Transverse colon (tissue), 4 donors: ENCODE results near the gene DTX4. TPM values are rescaled to one million over a fixed set of nuclear protein-coding genes. Genes with fewer than 3 reads are reported as not detected.

Source experiments
- DNase-seq: peaks from one replicate; pipeline ENCODE4 v3.0.0-alpha.2; 2019
- H3K27ac ChIP-seq, 4 donors: fragments of 200-600 bp; sonication (generic); 2 replicates each; pipeline ENCODE4 v1.5.1; 2016 to 2018; ENCODE audit warnings: inconsistent platforms in 4 of 4
- H3K27me3 ChIP-seq: fragments of 200-600 bp; sonication (generic); 2 replicates; pipeline ENCODE4 v1.5.1; 2017; ENCODE audit warnings: inconsistent platforms
- H3K36me3 ChIP-seq, 4 donors: fragments of 200-600 bp; sonication (generic); 2 replicates each; pipeline ENCODE4 v1.5.1; 2017 to 2019; ENCODE audit warnings: inconsistent platforms in 4 of 4
- H3K4me1 ChIP-seq, 4 donors: fragments of 200-600 bp; sonication (generic); 2 replicates each; pipeline ENCODE4 v1.5.1; 2017 to 2020; ENCODE audit warnings: inconsistent platforms in 4 of 4
- H3K4me3 ChIP-seq, 4 donors: fragments of 200-600 bp; sonication (generic); 1 replicate in 1 of 4; 2 replicates in 3 of 4; pipeline versions ENCODE4 v1.5.1 to v1.6.1; 2017 to 2019; ENCODE audit warnings: inconsistent platforms in 4 of 4
- H3K9me3 ChIP-seq, 2 donors: fragments of 200-600 bp; sonication (generic); 2 replicates each; pipeline ENCODE4 v1.5.1; 2017 to 2019; ENCODE audit warnings: inconsistent platforms in 2 of 2
- CTCF ChIP-seq, 5 experiments: fragments of 200-600 bp in 3 of 5; fragments of 450-650 bp in 2 of 5; sonication (generic) in 3 of 5; IDR thresholded peaks; 1 replicate in 2 of 5; 2 replicates in 3 of 5; pipeline ENCODE4 v1.5.1; 2016 to 2017; ENCODE audit warnings: antibody characterized with exemption in 5 of 5, inconsistent platforms in 3 of 5, mild to moderate bottlenecking in 2 of 5, moderate library complexity in 1 of 5
- EP300 ChIP-seq: sonication (generic); formaldehyde crosslinking; IDR thresholded peaks from one replicate; pipeline ENCODE4 v1.6.1; 2017; ENCODE audit warnings: antibody characterized with exemption, low read depth
- POLR2A ChIP-seq: fragments of 450-650 bp; IDR thresholded peaks from one replicate; pipeline ENCODE4 v1.6.1; 2016; ENCODE audit warnings: antibody characterized with exemption, mild to moderate bottlenecking, moderate library complexity
- POLR2AphosphoS5 ChIP-seq, 3 donors: sonication (generic); formaldehyde crosslinking; IDR thresholded peaks; one replicate each; pipeline ENCODE4 v1.6.1; 2016; ENCODE audit warnings: antibody characterized with exemption in 3 of 3
- WGBS, 2 donors: methylation state at CpG; one replicate each; pipeline ENCODE4 v1.1.5; 2018; ENCODE audit warnings: low coverage in 1 of 2; 5-methylcytosine and 5-hydroxymethylcytosine counted together
- in situ Hi-C, 4 donors: fragments of 200-750 bp; cut with MboI; loops; one replicate each; pipeline versions ENCODE4 v1.15.0 to v1.15.1; 2017; ENCODE audit warnings: low sequenced_read_pairs in 3 of 4, low pct_ligation_motif_present in 1 of 4, low pct_unique_long_range_greater_than_20kb in 1 of 4
- intact Hi-C: fragments of 100-400 bp; cut with DNase I; formaldehyde crosslinking; loops from one replicate; pipeline ENCODE4 v1.15.1; 2023; ENCODE audit warnings: low total_unique reads
- total RNA-seq, 4 donors: library from RNA; depleted of rRNA; stranded (reverse); fragments of >200 nt; gene quantifications; one replicate each; pipeline ENCODE4 v1.1.0, GENCODE V29; 2016

DTX4 gene
- total RNA-seq, 4 donors from 2014 or later = 61.3 to 95.3 (median 77.6) TPM

- WGBS, 2 donors = 96% methylated on average over 30 of the region's 33 CpGs; no CpG with 5 or more reads in 1 of the 2 donors
- H3K27ac ChIP-seq = peak overlapping the region in 1 of 4 donors; percentile 39
- H3K9me3 ChIP-seq = no peaks in the 10 kb centered on the region
- no peaks in the 10 kb centered on the region for H3K27me3 ChIP-seq
- peaks cover 13 to 48% (median 38%) of the 10 kb centered on the region in 4 donors for H3K4me1 ChIP-seq
- TF ChIP-seq EP300 (no peak), POLR2AphosphoS5 (IDR thresholded peaks at IDR 0.05) (no peak), CTCF (IDR thresholded peaks at IDR 0.05) (no peak), POLR2A (no peak)
- no peak overlapping the region for H3K4me3 ChIP-seq
- intact Hi-C loops = no loop called here
- in situ Hi-C loops = no loop called here
- DNase-seq = no peak
- H3K36me3 ChIP-seq = peaks cover 0 to 3% (median 0%) of the 10 kb centered on the region in 4 donors
Observed at GRCh38 chr11:59181746-59182456, 10.0 kb downstream of the DTX4 start.

- in situ Hi-C loops = no loop called here
- intact Hi-C loops = no loop called here
- H3K27me3 ChIP-seq = no peaks in the 10 kb centered on the region
- peak overlapping the region in 3 of 4 donors; percentile 19 to 90 (median 88) for H3K27ac ChIP-seq
- no peaks in the 10 kb centered on the region for H3K9me3 ChIP-seq
- peak; percentile 78 for DNase-seq
- peaks cover 0 to 3% (median 0%) of the 10 kb centered on the region in 4 donors for H3K36me3 ChIP-seq
- TF ChIP-seq POLR2A (no peak), CTCF (IDR thresholded peaks at IDR 0.05) (peak; percentile 25 to 87 (median 65)), EP300 (no peak), POLR2AphosphoS5 (IDR thresholded peaks at IDR 0.05) (peak in 1 of 3 donors; percentile 18)
- peaks cover 20 to 55% (median 45%) of the 10 kb centered on the region in 4 donors for H3K4me1 ChIP-seq
- no peak overlapping the region for H3K4me3 ChIP-seq
- 78% methylated on average over 4 of the region's 4 CpGs; no CpG with 5 or more reads in 1 of the 2 donors for WGBS, 2 donors
Observed at GRCh38 chr11:59182457-59183151, 10.7 kb downstream of the DTX4 start.

GRCh38 chr11:59183771-59184170 is 11.8 kb downstream of the DTX4 start:
- peak overlapping the region; percentile 85 to 90 (median 87) for H3K27ac ChIP-seq
- H3K36me3 ChIP-seq = peaks cover 0 to 3% (median 0%) of the 10 kb centered on the region in 4 donors
- WGBS, 2 donors = 55% methylated on average over 1 of the region's 1 CpG; no CpG with 5 or more reads in 1 of the 2 donors
- in situ Hi-C loops (no loop called here), intact Hi-C loops (no loop called here)
- no peaks in the 10 kb centered on the region for H3K9me3 ChIP-seq
- no peak for DNase-seq
- H3K4me3 ChIP-seq = no peak overlapping the region
- TF ChIP-seq CTCF (IDR thresholded peaks at IDR 0.05) = no peak
- peak in 1 of 3 donors; percentile 52 for TF ChIP-seq POLR2AphosphoS5 (IDR thresholded peaks at IDR 0.05)
- no peaks in the 10 kb centered on the region for H3K27me3 ChIP-seq
- H3K4me1 ChIP-seq = peaks cover 32 to 67% (median 54%) of the 10 kb centered on the region in 4 donors

- intact Hi-C loops (no loop called here), in situ Hi-C loops (no loop called here)
- 56% methylated on average over 8 to 9 of the region's 9 CpGs for WGBS, 2 donors
- no peak for DNase-seq
- H3K9me3 ChIP-seq = no peaks in the 10 kb centered on the region
- H3K36me3 ChIP-seq = peaks cover 0 to 5% (median 1%) of the 10 kb centered on the region in 4 donors
- H3K27ac ChIP-seq = peak overlapping the region; percentile 85 to 90 (median 87)
- H3K4me1 ChIP-seq = peaks cover 41 to 77% (median 64%) of the 10 kb centered on the region in 4 donors
- no peaks in the 10 kb centered on the region for H3K27me3 ChIP-seq
- no peak overlapping the region for H3K4me3 ChIP-seq
- no peak for TF ChIP-seq POLR2A
Observed at GRCh38 chr11:59184691-59185339, 12.9 kb downstream of the DTX4 start.
